Neuronal stem cell (in vitro differentiated cells): ENCODE measurements around the gene TCTN2.

ENCODE experiments used
- DNase-seq: peaks from one replicate; pipeline ENCODE4 v3.0.0-alpha.2; 2013; ENCODE audit warnings: low spot score
- H2AFZ ChIP-seq: one replicate; pipeline ENCODE4 v1.6.1; 2013; ENCODE audit warnings: mild to moderate bottlenecking, low read length, inconsistent platforms
- H2AK5ac ChIP-seq: 2 replicates; pipeline ENCODE4 v1.6.1; 2013; ENCODE audit warnings: low read depth, mild to moderate bottlenecking, inconsistent platforms, low read length, moderate library complexity, mixed read lengths
- H2BK120ac ChIP-seq: 2 replicates; pipeline ENCODE4 v1.6.1; 2013; ENCODE audit warnings: low read depth, mild to moderate bottlenecking, inconsistent platforms, low read length, moderate library complexity, mixed read lengths
- H2BK12ac ChIP-seq: one replicate; pipeline ENCODE4 v1.6.1; 2013; ENCODE audit warnings: low read length, inconsistent platforms
- H2BK15ac ChIP-seq: 2 replicates; pipeline ENCODE4 v1.6.1; 2013; ENCODE audit warnings: mild to moderate bottlenecking, low read length, inconsistent platforms, mixed read lengths
- H2BK5ac ChIP-seq: one replicate; pipeline ENCODE4 v1.6.1; 2013; ENCODE audit warnings: inconsistent platforms, mild to moderate bottlenecking, low read length, moderate library complexity
- H3K14ac ChIP-seq: one replicate; pipeline ENCODE4 v1.6.1; 2013; ENCODE audit warnings: low read length, inconsistent platforms
- H3K18ac ChIP-seq: 2 replicates; pipeline ENCODE4 v1.6.1; 2013; ENCODE audit warnings: low read length, inconsistent platforms
- H3K23ac ChIP-seq: 2 replicates; pipeline ENCODE4 v1.6.1; 2013; ENCODE audit warnings: low read depth, mild to moderate bottlenecking, mixed read lengths, low read length, inconsistent platforms; ENCODE audit not compliant: poor library complexity
- H3K27ac ChIP-seq: replicated peaks from 3 replicates; pipeline ENCODE4 v1.5.1; 2013; ENCODE audit warnings: low read length, inconsistent platforms
- H3K27me3 ChIP-seq, 3 experiments: 2 replicates each; pipeline ENCODE4 v1.6.1; 2013; ENCODE audit warnings: low read length in 3 of 3, mild to moderate bottlenecking in 2 of 3, inconsistent platforms in 1 of 3, low read depth in 1 of 3, mixed read lengths in 1 of 3, moderate library complexity in 1 of 3; ENCODE audit not compliant: control insufficient read depth in 3 of 3, insufficient read depth in 3 of 3
- H3K36me3 ChIP-seq, 2 donors: replicated peaks in 1 of 2; 2 replicates each; pipeline ENCODE4 v1.6.1; 2013; ENCODE audit warnings: low read length in 2 of 2; ENCODE audit not compliant: control insufficient read depth in 2 of 2, insufficient read depth in 2 of 2
- H3K4ac ChIP-seq: 2 replicates; pipeline ENCODE4 v1.6.1; 2013; ENCODE audit warnings: inconsistent platforms, mild to moderate bottlenecking, low read length, moderate library complexity
- H3K4me1 ChIP-seq, 2 donors: 1 replicate in 1 of 2; 2 replicates in 1 of 2; pipeline ENCODE4 v1.6.1; 2013; ENCODE audit warnings: low read length in 2 of 2, low read depth in 1 of 2; ENCODE audit not compliant: control insufficient read depth in 2 of 2, insufficient read depth in 1 of 2
- H3K4me2 ChIP-seq: one replicate; pipeline ENCODE4 v1.6.1; 2013; ENCODE audit warnings: mild to moderate bottlenecking, low read length, inconsistent platforms; ENCODE audit not compliant: insufficient read depth, poor library complexity, severe bottlenecking
- H3K4me3 ChIP-seq, 2 donors: 2 replicates each; pipeline ENCODE4 v1.5.1; 2013; ENCODE audit warnings: low read length in 2 of 2, mild to moderate bottlenecking in 2 of 2, inconsistent platforms in 1 of 2, moderate library complexity in 1 of 2
- H3K79me1 ChIP-seq: one replicate; pipeline ENCODE4 v1.6.1; 2013; ENCODE audit warnings: low read depth, mild to moderate bottlenecking, inconsistent platforms, low read length, moderate library complexity
- H3K9ac ChIP-seq: one replicate; pipeline ENCODE4 v1.6.1; 2013; ENCODE audit warnings: mild to moderate bottlenecking, low read depth, low read length, inconsistent platforms; ENCODE audit not compliant: poor library complexity
- H3K9me3 ChIP-seq, 2 donors: replicated peaks in 1 of 2; 2 replicates each; pipeline versions ENCODE3 to v1.6.1; 2013; ENCODE audit warnings: low read length in 2 of 2, mild to moderate bottlenecking in 2 of 2, inconsistent platforms in 1 of 2, low read depth in 1 of 2, mixed read lengths in 1 of 2, moderate library complexity in 1 of 2; ENCODE audit not compliant: control insufficient read depth in 2 of 2, insufficient read depth in 1 of 2
- H4K8ac ChIP-seq: one replicate; pipeline ENCODE4 v1.6.1; 2013; ENCODE audit warnings: low read depth, mild to moderate bottlenecking, inconsistent platforms, low read length, moderate library complexity
- H4K91ac ChIP-seq: one replicate; pipeline ENCODE4 v1.6.1; 2013; ENCODE audit warnings: low read length, low read depth, mild to moderate bottlenecking, inconsistent platforms; ENCODE audit not compliant: poor library complexity
- WGBS, 2 donors: extraction: QIAGEN DNeasy Blood & Tissue Kit; methylation state at CpG; one replicate each; pipeline ENCODE4 v1.1.7; 2013; ENCODE audit warnings: missing lambda C conversion rate in 2 of 2, mixed read lengths in 1 of 2; ENCODE audit not compliant: insufficient read length in 2 of 2, insufficient replicate concordance in 1 of 2; ENCODE audit errors: extremely low coverage in 2 of 2; 5-methylcytosine and 5-hydroxymethylcytosine counted together

The TCTN2 gene

DNA sequence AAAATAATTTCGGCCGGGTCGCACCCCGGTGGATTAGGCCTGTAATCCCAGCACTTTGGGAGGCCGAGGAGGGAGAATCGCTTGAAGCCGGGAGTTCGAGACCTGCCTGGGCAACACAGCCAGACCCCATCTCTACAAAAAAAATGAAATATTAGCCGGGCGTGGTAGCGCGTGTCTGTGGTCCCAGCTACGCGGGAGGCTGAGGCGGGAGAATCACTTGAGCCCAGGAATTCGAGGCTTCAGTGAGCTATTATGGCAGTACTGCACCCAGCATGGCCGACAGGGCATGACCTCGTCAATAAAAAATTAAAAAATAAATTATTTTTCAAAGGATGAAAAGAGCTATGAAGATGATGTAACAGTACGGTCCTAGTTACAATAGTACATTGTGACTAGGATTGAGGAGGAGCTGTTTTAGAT is 36.8 kb upstream of the TCTN2 start:
- no peak overlapping the region for H3K27ac ChIP-seq
- H3K4me3 ChIP-seq, result peak overlapping the region; percentile 90 to 92
- no peak overlapping the region for H3K4ac ChIP-seq
- H3K9ac ChIP-seq, result peak overlapping the region; percentile 77
- no peak overlapping the region for H2BK5ac ChIP-seq
- no peak overlapping the region for H2BK15ac ChIP-seq
- H2AFZ ChIP-seq, result peak overlapping the region; percentile 70
- H2BK12ac ChIP-seq, result no peak overlapping the region
- WGBS, 2 donors, result no CpG with 5 or more reads among the region's 19 CpGs
- no peaks in the 10 kb centered on the region for H3K9me3 ChIP-seq
- no peak overlapping the region for H3K18ac ChIP-seq
- DNase-seq, result no peak
- no peak overlapping the region for H4K91ac ChIP-seq
- peaks cover 2 to 9% of the 10 kb centered on the region in 2 donors for H3K4me1 ChIP-seq
- peak overlapping the region; percentile 27 for H2AK5ac ChIP-seq
- H3K27me3 ChIP-seq, result no peaks in the 10 kb centered on the region
- H2BK120ac ChIP-seq, result no peak overlapping the region
- H3K14ac ChIP-seq, result no peak overlapping the region
- H3K23ac ChIP-seq, result no peak overlapping the region
- H3K4me2 ChIP-seq, result peak overlapping the region; percentile 81
- peaks cover 12 to 27% of the 10 kb centered on the region in 2 donors for H3K36me3 ChIP-seq
- H3K79me1 ChIP-seq, result no peaks in the 10 kb centered on the region
- no peak overlapping the region for H4K8ac ChIP-seq

DNA sequence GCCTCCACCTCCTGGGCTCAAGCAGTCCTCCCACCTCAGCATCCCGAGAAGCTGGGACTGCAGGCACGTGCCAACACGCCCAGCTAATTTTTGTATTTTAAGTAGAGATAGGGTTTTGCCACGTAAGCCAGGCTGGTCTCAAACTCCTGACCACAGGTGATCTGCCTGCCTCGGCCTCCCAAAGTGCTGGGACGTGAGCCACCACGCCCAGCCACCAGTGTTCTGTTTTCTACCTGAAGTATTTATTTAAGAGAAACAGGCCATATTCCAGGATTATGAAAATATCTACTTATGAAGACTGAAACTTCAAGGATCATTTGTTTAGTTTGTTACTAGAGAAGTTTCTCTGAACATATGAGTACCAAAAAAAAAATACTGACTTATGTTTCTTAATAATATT is 27.0 kb upstream of the TCTN2 start:
- no peak overlapping the region for H2AK5ac ChIP-seq
- peaks cover 2% of the 10 kb centered on the region for H3K79me1 ChIP-seq
- H4K91ac ChIP-seq, result no peak overlapping the region
- H3K36me3 ChIP-seq, result peaks cover 16 to 84% of the 10 kb centered on the region in 2 donors
- H2BK5ac ChIP-seq, result no peak overlapping the region
- no peaks in the 10 kb centered on the region for H3K27me3 ChIP-seq
- no peak overlapping the region for H3K4ac ChIP-seq
- H3K18ac ChIP-seq, result no peak overlapping the region
- DNase-seq, result no peak
- H3K14ac ChIP-seq, result no peak overlapping the region
- no CpG with 5 or more reads among the region's 7 CpGs for WGBS, 2 donors
- H3K4me1 ChIP-seq, result no peaks in the 10 kb centered on the region
- H3K9ac ChIP-seq, result no peak overlapping the region
- H3K9me3 ChIP-seq, result no peaks in the 10 kb centered on the region
- H2AFZ ChIP-seq, result no peak overlapping the region
- no peak overlapping the region for H3K4me3 ChIP-seq
- H2BK15ac ChIP-seq, result no peak overlapping the region
- no peak overlapping the region for H3K23ac ChIP-seq
- H2BK12ac ChIP-seq, result no peak overlapping the region
- H2BK120ac ChIP-seq, result no peak overlapping the region
- H3K27ac ChIP-seq, result no peak overlapping the region
- H4K8ac ChIP-seq, result no peak overlapping the region
- no peak overlapping the region for H3K4me2 ChIP-seq

DNA sequence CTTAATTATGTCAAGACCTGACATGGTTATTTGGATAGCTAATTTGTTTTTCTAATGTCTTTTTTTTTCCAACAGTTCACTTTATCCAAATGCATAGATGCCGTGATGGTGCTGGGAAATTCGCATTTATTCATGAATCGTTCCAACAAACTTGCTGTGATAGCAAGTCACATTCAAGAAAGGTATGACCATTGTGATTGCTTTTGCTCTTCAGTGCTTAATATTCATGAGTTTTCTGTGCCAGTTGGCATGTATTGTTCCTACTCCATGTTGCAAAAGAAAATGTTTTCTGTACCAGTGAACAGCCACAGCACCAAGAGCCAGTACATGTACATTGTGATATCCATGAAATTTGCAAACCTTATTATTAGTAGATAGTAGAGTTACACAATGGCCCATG is 25.5 kb upstream of the TCTN2 start:
- H3K27ac ChIP-seq, result no peak overlapping the region
- H3K36me3 ChIP-seq, result peaks cover 20 to 86% of the 10 kb centered on the region in 2 donors
- H3K79me1 ChIP-seq, result no peaks in the 10 kb centered on the region
- no peak overlapping the region for H2BK5ac ChIP-seq
- no peak overlapping the region for H3K4ac ChIP-seq
- no peak overlapping the region for H3K23ac ChIP-seq
- H3K4me2 ChIP-seq, result no peak overlapping the region
- no peak overlapping the region for H2BK12ac ChIP-seq
- H2AK5ac ChIP-seq, result no peak overlapping the region
- no peaks in the 10 kb centered on the region for H3K27me3 ChIP-seq
- no peak overlapping the region for H2BK15ac ChIP-seq
- H4K8ac ChIP-seq, result no peak overlapping the region
- H3K9me3 ChIP-seq, result no peaks in the 10 kb centered on the region
- no peak overlapping the region for H3K4me3 ChIP-seq
- no CpG with 5 or more reads among the region's 3 CpGs for WGBS, 2 donors
- H3K14ac ChIP-seq, result no peak overlapping the region
- H3K9ac ChIP-seq, result no peak overlapping the region
- no peak overlapping the region for H2AFZ ChIP-seq
- H2BK120ac ChIP-seq, result no peak overlapping the region
- no peak overlapping the region for H3K18ac ChIP-seq
- no peaks in the 10 kb centered on the region for H3K4me1 ChIP-seq
- no peak overlapping the region for H4K91ac ChIP-seq
- DNase-seq, result no peak

DNA sequence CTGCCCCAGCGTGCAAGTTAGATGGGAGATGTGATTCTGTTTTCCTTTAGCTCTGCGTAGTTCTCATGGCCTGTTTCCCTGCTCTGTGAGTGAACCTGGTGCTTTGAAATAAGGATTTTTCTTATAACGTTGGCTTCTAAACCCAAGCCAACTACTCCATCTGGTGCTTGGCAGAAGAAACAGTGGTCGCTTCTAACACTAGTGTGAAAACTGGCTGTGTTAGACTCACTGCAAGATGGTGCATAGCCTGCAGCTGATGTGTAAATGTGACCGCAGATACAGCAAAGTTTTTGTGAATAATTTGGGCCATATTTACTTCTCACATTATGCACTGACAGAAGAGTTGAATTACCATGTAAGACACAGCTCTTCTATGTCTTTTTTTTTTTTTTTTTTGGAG is 25.0 kb upstream of the TCTN2 start:
- no peak overlapping the region for H2AFZ ChIP-seq
- H3K4me1 ChIP-seq, result no peaks in the 10 kb centered on the region
- H2BK5ac ChIP-seq, result no peak overlapping the region
- H3K9ac ChIP-seq, result no peak overlapping the region
- H3K79me1 ChIP-seq, result no peaks in the 10 kb centered on the region
- H3K4ac ChIP-seq, result no peak overlapping the region
- WGBS, 2 donors, result no CpG with 5 or more reads among the region's 5 CpGs
- H3K18ac ChIP-seq, result no peak overlapping the region
- H4K8ac ChIP-seq, result no peak overlapping the region
- H2AK5ac ChIP-seq, result no peak overlapping the region
- no peak overlapping the region for H3K23ac ChIP-seq
- H3K4me2 ChIP-seq, result no peak overlapping the region
- no peak overlapping the region for H3K4me3 ChIP-seq
- no peak overlapping the region for H2BK15ac ChIP-seq
- no peaks in the 10 kb centered on the region for H3K27me3 ChIP-seq
- H3K9me3 ChIP-seq, result no peaks in the 10 kb centered on the region
- H3K14ac ChIP-seq, result no peak overlapping the region
- no peak overlapping the region for H3K27ac ChIP-seq
- H4K91ac ChIP-seq, result no peak overlapping the region
- no peak overlapping the region for H2BK120ac ChIP-seq
- H2BK12ac ChIP-seq, result no peak overlapping the region
- H3K36me3 ChIP-seq, result peaks cover 20 to 86% of the 10 kb centered on the region in 2 donors
- DNase-seq, result no peak
